Measurements from ENCODE around the gene LGALS14. TPM values are rescaled to one million over a fixed set of nuclear protein-coding genes. Genes with fewer than 3 reads are reported as not detected.
"Not testable (repeated sequence)": the region's sequence is repeated elsewhere in the genome, so short reads cannot be mapped to it uniquely, and the experiment has no call there.

The LGALS14 gene
- total RNA-seq, 4 donors from 2014 or later, result not detected

- no peak overlapping the region for H3K4me3 ChIP-seq
- TF ChIP-seq CTCF (IDR thresholded peaks at IDR 0.05) (no peak), POLR2A (IDR thresholded peaks at IDR 0.05) (no peak)
- 70 to 95% methylated on average over 2 to 3 of the region's 3 CpGs for WGBS, 2 donors
- H3K36me3 ChIP-seq, result no peaks in the 10 kb centered on the region
- H3K27ac ChIP-seq, result no peak overlapping the region
- H3K9me3 ChIP-seq, result no peaks in the 10 kb centered on the region
- no peak for DNase-seq
- no peaks in the 10 kb centered on the region for H3K27me3 ChIP-seq
- peaks cover 0 to 18% (median 12%) of the 10 kb centered on the region in 3 donors for H3K4me1 ChIP-seq
- intact Hi-C loops (cut with DNase I), result no loop called here
Observed at GRCh38 chr19:39680593-39680992, 23.7 kb upstream of the LGALS14 start.

GRCh38 chr19:39681416-39681815 lies 22.9 kb upstream of the LGALS14 start:
- H3K27ac ChIP-seq, result no peak overlapping the region
- no peaks in the 10 kb centered on the region for H3K9me3 ChIP-seq
- peaks cover 0 to 18% (median 12%) of the 10 kb centered on the region in 3 donors for H3K4me1 ChIP-seq
- no peak overlapping the region for H3K4me3 ChIP-seq
- H3K27me3 ChIP-seq, result no peaks in the 10 kb centered on the region
- H3K36me3 ChIP-seq, result no peaks in the 10 kb centered on the region
- no peak for TF ChIP-seq CTCF (IDR thresholded peaks at IDR 0.05)
- DNase-seq, result no peak
- intact Hi-C loops (cut with DNase I), result no loop called here
- WGBS, 2 donors, result 60 to 87% methylated on average over 1 to 5 of the region's 5 CpGs

- Histone ChIP-seq H3K27me3 (peaks cover 0 to 2% (median 0%) of the 10 kb centered on the region in 4 donors), H3K36me3 (no peaks in the 10 kb centered on the region), H3K4me1 (peaks cover 0 to 2% (median 0%) of the 10 kb centered on the region in 3 donors), H3K9me3 (peaks cover 0 to 3% (median 0%) of the 10 kb centered on the region in 3 donors), H3K27ac (no peak overlapping the region), H3K4me3 (no peak overlapping the region)
- TF ChIP-seq CTCF (IDR thresholded peaks at IDR 0.05) (no peak), POLR2A (IDR thresholded peaks at IDR 0.05) (no peak)
- 80 to 81% methylated on average over 5 of the region's 5 CpGs for WGBS, 2 donors
- DNase-seq, result no peak
- intact Hi-C loops (cut with DNase I), result no loop called here
Observed at GRCh38 chr19:39684267-39684666, 20.0 kb upstream of the LGALS14 start.

- H3K27ac ChIP-seq, result no peak overlapping the region
- no peaks in the 10 kb centered on the region for H3K4me1 ChIP-seq
- no peak for TF ChIP-seq POLR2A (IDR thresholded peaks at IDR 0.05)
- TF ChIP-seq CTCF (IDR thresholded peaks at IDR 0.05), result no peak
- WGBS, 2 donors, result 79 to 84% methylated on average over 3 of the region's 3 CpGs
- peaks cover 0 to 8% (median 0%) of the 10 kb centered on the region in 3 donors for H3K9me3 ChIP-seq
- H3K27me3 ChIP-seq, result peaks cover 0 to 8% (median 0%) of the 10 kb centered on the region in 4 donors
- DNase-seq, result no peak
- no peaks in the 10 kb centered on the region for H3K36me3 ChIP-seq
- intact Hi-C loops (cut with DNase I), result no loop called here
- no peak overlapping the region for H3K4me3 ChIP-seq
Observed at GRCh38 chr19:39686739-39687138, 17.5 kb upstream of the LGALS14 start.

GRCh38 chr19:39688637-39689036 lies 15.6 kb upstream of the LGALS14 start:
- H3K4me1 ChIP-seq; H3K9me3 ChIP-seq; H3K36me3 ChIP-seq; intact Hi-C loops (cut with DNase I); DNase-seq; H3K27ac ChIP-seq; H3K4me3 ChIP-seq: not testable (repeated sequence)
- WGBS, 2 donors, result 48 to 83% methylated on average over 3 to 4 of the region's 4 CpGs
- peaks cover 0 to 17% (median 0%) of the 10 kb centered on the region in 4 donors for H3K27me3 ChIP-seq

GRCh38 chr19:39692166-39692565 lies 12.1 kb upstream of the LGALS14 start:
- Histone ChIP-seq H3K36me3 (no peaks in the 10 kb centered on the region), H3K27me3 (peaks cover 0 to 24% (median 0%) of the 10 kb centered on the region in 4 donors), H3K9me3 (peaks cover 0 to 8% (median 0%) of the 10 kb centered on the region in 3 donors), H3K27ac (no peak overlapping the region), H3K4me3 (no peak overlapping the region), H3K4me1 (no peaks in the 10 kb centered on the region)
- no peak for TF ChIP-seq POLR2A (IDR thresholded peaks at IDR 0.05)
- no peak for TF ChIP-seq CTCF (IDR thresholded peaks at IDR 0.05)
- WGBS, 2 donors, result 39 to 83% methylated on average over 2 to 3 of the region's 3 CpGs
- intact Hi-C loops (cut with DNase I), result no loop called here
- DNase-seq, result no peak

All from esophagus squamous epithelium (tissue), 5 donors.